HG03159 (cell line): ENCODE data around the gene HSD17B7.
A peak's percentile ranks its signal among the peaks of the same experiment; 100 is the strongest.

Experiments
- ATAC-seq: cut with Tn5 transposase; IDR thresholded peaks from one replicate; pipeline ENCODE4 v1.9.1; 2021; ENCODE audit warnings: mild to moderate bottlenecking, moderate library complexity; ENCODE audit not compliant: unreplicated experiment

HSD17B7 gene

GRCh38 chr1:162854245-162854882, 63.9 kb downstream of the HSD17B7 start:
- ATAC-seq = peak; percentile 78

GRCh38 chr1:162855461-162856150, 65.1 kb downstream of the HSD17B7 start:
- ATAC-seq = no peak

- ATAC-seq = no peak
These were observed 65.8 kb downstream of the HSD17B7 start for GRCh38 chr1:162856260-162856659.

GRCh38 chr1:162857850-162858249, 67.3 kb downstream of the HSD17B7 start:
- ATAC-seq = no peak

GRCh38 chr1:162859191-162859590, 68.7 kb downstream of the HSD17B7 start:
- no peak for ATAC-seq

GRCh38 chr1:162861101-162861500, 70.6 kb downstream of the HSD17B7 start, which contains the start of gene CCDC190:
Gene CCDC190, minus strand, starts transcription at chr1:162861175. Its CDS starts 1,529 bp downstream, at chr1:162859646.
- ATAC-seq = no peak

GRCh38 chr1:162861625-162862024, 71.1 kb downstream of the HSD17B7 start:
- ATAC-seq = no peak
